HepG2 (cell line): ENCODE results near the gene KCTD19. TPM values are rescaled to one million over a fixed set of nuclear protein-coding genes. Genes with fewer than 3 reads are reported as not detected.

Experiments
- BATF2 ChIP-seq: sonication (generic); formaldehyde crosslinking; IDR thresholded peaks from 2 replicates; pipeline ENCODE4 v1.8.0; 2022; ENCODE audit warnings: mild to moderate bottlenecking, missing genetic modification reagents, moderate library complexity
- DBP ChIP-seq: sonication (generic); formaldehyde crosslinking; IDR thresholded peaks from 2 replicates; pipeline ENCODE4 v1.4.0; 2020; ENCODE audit warnings: missing genetic modification reagents; ENCODE audit errors: not compliant biosample characterization
- EEA1 ChIP-seq: sonication (generic); formaldehyde crosslinking; IDR thresholded peaks from 2 replicates; pipeline ENCODE4 v1.5.1; 2020; ENCODE audit warnings: mild to moderate bottlenecking, missing genetic modification reagents, borderline replicate concordance
- FOXM1 ChIP-seq: sonication (generic); formaldehyde crosslinking; IDR thresholded peaks from 2 replicates; pipeline ENCODE4 v1.5.0; 2020; ENCODE audit warnings: missing genetic modification reagents
- HMG20B ChIP-seq: conservative IDR thresholded peaks from 2 replicates; pipeline ENCODE4 v1.6.1; 2016; ENCODE audit warnings: missing genetic modification reagents, missing compliant biosample characterization
- PHF8 ChIP-seq: sonication (generic); formaldehyde crosslinking; IDR thresholded peaks from 2 replicates; pipeline ENCODE4 v1.5.0; 2020; ENCODE audit warnings: missing genetic modification reagents
- RELA ChIP-seq: sonication (generic); formaldehyde crosslinking; IDR thresholded peaks from 2 replicates; pipeline ENCODE4 v1.4.0; 2020; ENCODE audit warnings: missing genetic modification reagents
- SMAD1 ChIP-seq: sonication (generic); formaldehyde crosslinking; IDR thresholded peaks from 2 replicates; pipeline ENCODE4 v1.4.0; 2020; ENCODE audit warnings: missing genetic modification reagents, low read depth, mild to moderate bottlenecking, borderline replicate concordance
- U2AF2 ChIP-seq: fragments of 200-400 bp; formaldehyde crosslinking; IDR thresholded peaks from 2 replicates; pipeline ENCODE4 v1.6.1; 2017; ENCODE audit warnings: low read depth, mild to moderate bottlenecking, low read length
- ZBTB8A ChIP-seq: sonication (generic); formaldehyde crosslinking; IDR thresholded peaks from 2 replicates; pipeline ENCODE4 v1.4.0; 2020; ENCODE audit warnings: mild to moderate bottlenecking, low read depth, missing genetic modification reagents, borderline replicate concordance
- ZFP36L1 ChIP-seq: sonication (generic); formaldehyde crosslinking; IDR thresholded peaks from 2 replicates; pipeline ENCODE4 v1.8.0; 2022; ENCODE audit warnings: mild to moderate bottlenecking, missing genetic modification reagents, moderate library complexity
- ZFP36L2 ChIP-seq: sonication (generic); formaldehyde crosslinking; IDR thresholded peaks from 2 replicates; pipeline ENCODE4 v1.4.0; 2020; ENCODE audit warnings: missing genetic modification reagents
- ZNF335 ChIP-seq: sonication (generic); formaldehyde crosslinking; IDR thresholded peaks from 2 replicates; pipeline ENCODE4 v1.4.0; 2020; ENCODE audit warnings: missing genetic modification reagents
- ZNF484 ChIP-seq: sonication (generic); formaldehyde crosslinking; IDR thresholded peaks from 2 replicates; pipeline ENCODE4 v1.5.1; 2020; ENCODE audit warnings: mild to moderate bottlenecking, low read depth, missing genetic modification reagents, borderline replicate concordance
- ZNF512 ChIP-seq: sonication (generic); formaldehyde crosslinking; IDR thresholded peaks from 2 replicates; pipeline ENCODE4 v1.4.0; 2020; ENCODE audit warnings: mild to moderate bottlenecking, missing genetic modification reagents
- ZNF547 ChIP-seq: sonication (generic); formaldehyde crosslinking; IDR thresholded peaks from 2 replicates; pipeline ENCODE4 v1.5.1; 2020; ENCODE audit warnings: mild to moderate bottlenecking, missing genetic modification reagents
- ZNF552 ChIP-seq: sonication (generic); formaldehyde crosslinking; IDR thresholded peaks from 2 replicates; pipeline ENCODE4 v1.9.0; 2022; ENCODE audit warnings: missing genetic modification reagents, mild to moderate bottlenecking, borderline replicate concordance
- ZNF605 ChIP-seq: sonication (generic); formaldehyde crosslinking; IDR thresholded peaks from 2 replicates; pipeline ENCODE4 v1.8.0; 2022; ENCODE audit warnings: mild to moderate bottlenecking, missing genetic modification reagents
- ZNF660 ChIP-seq: sonication (generic); formaldehyde crosslinking; IDR thresholded peaks from 2 replicates; pipeline ENCODE4 v1.5.1; 2020; ENCODE audit warnings: mild to moderate bottlenecking, low read depth, missing genetic modification reagents, borderline replicate concordance
- polyA plus RNA-seq, 8 experiments: library from polyadenylated mRNA; depleted of rRNA in 3 of 8; stranded (reverse) in 7 of 8; unstranded in 1 of 8; fragments of >200 nt; fragmentation: Illumina TruSeq in 4 of 8; extraction: Trizol in 4 of 8; gene quantifications; 2 replicates each; pipeline versions ENCODE4 v1.2.1 to v1.2.3, GENCODE V29; 2011 to 2016; ENCODE audit warnings: low read depth in 4 of 8, missing spikeins in 1 of 8, mixed read lengths in 1 of 8; ENCODE audit not compliant: insufficient read depth in 1 of 8
- total RNA-seq, 5 experiments: library from RNA; depleted of rRNA; stranded (reverse); fragments of >200 nt; fragmentation: Illumina TruSeq; extraction: Trizol; gene quantifications; 2 replicates each; pipeline ENCODE4 v1.2.3, GENCODE V29; 2016; ENCODE audit warnings: low read depth in 1 of 5
- TF ChIP-seq, protein P1 (sequence below): sonication (generic); formaldehyde crosslinking; IDR thresholded peaks from 2 replicates; pipeline ENCODE4 v1.8.1; 2023; ENCODE audit warnings: mild to moderate bottlenecking, missing genetic modification reagents
- TF ChIP-seq, protein P2 (sequence below): fragments of 450-650 bp; IDR thresholded peaks from 2 replicates; pipeline ENCODE4 v1.6.1; 2017
- TF ChIP-seq, protein P3 (sequence below): IDR thresholded peaks from 2 replicates; pipeline ENCODE4 v1.6.1; 2016; ENCODE audit warnings: missing compliant biosample characterization, missing genetic modification reagents, borderline replicate concordance

Gene KCTD19
- total and polyA plus RNA-seq, 2 of the 13 experiments (the other 11 are each of a cell fraction or from before 2014, with no cell fraction given), result not detected

DNA sequence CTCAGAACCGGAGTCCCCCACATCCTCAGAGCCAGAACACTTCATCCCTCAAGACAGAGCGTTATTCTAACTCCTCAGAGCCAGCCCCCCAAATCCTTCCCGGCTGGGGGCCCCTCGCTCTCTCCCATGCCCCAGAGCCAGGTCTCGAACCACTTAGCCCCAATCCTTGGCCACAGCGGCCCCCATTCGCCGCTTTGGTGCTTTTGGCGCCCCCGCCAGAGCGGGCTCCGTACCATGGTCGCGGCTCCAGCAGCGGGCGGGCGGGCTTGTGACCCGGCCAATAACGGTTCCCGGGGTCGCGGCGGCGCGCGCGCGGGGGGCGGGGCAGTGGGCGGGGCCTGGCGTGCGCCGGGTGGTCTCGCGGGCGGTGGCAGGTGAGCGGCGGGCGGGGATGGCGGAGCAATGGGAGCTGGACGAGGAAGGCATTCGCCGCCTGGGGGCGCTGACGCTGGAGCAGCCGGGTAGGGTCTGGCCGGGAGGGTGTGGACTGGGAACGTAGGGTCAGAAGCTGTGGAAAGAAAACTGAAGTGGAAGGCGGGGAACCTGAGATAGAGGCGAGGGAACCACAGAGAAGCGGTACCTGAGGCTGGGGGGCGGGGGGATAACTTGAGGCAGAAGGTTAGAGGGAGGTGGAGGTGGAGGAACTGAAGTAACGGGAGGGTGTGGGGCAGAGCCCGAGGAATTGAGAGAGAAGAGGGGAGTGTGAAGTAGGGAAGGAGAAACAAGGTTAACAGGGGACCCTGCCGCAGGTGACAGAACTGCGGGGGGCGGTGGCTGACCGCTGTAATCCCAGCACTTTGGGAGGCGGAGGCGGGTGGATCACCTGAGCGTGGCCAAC, at the start of gene KCTD19, which contains the start of gene LRRC36 (continued):
- TF ChIP-seq FOXM1 (CRISPR knock-in tag), result no peak
- no peak for TF ChIP-seq ZNF335 (CRISPR knock-in tag)
- no peak for TF ChIP-seq ZFP36L1 (CRISPR knock-in tag)
- no peak for TF ChIP-seq SMAD1 (CRISPR knock-in tag)
- no peak for TF ChIP-seq DBP
- no peak for TF ChIP-seq ZNF512 (CRISPR knock-in tag)
- no peak for TF ChIP-seq ZNF552 (CRISPR knock-in tag)
- TF ChIP-seq U2AF2, result no peak
- no peak for TF ChIP-seq RELA (CRISPR knock-in tag)
- no peak for TF ChIP-seq BATF2 (CRISPR knock-in tag)
- TF ChIP-seq ZNF547 (CRISPR knock-in tag), result no peak
- no peak for TF ChIP-seq HMG20B (CRISPR knock-in tag)
- TF ChIP-seq ZNF660 (CRISPR knock-in tag), result no peak
- no peak for TF ChIP-seq EEA1
- TF ChIP-seq ZFP36L2 (CRISPR knock-in tag), result no peak
- TF ChIP-seq ZNF605 (CRISPR knock-in tag), result no peak
- no peak for TF ChIP-seq PHF8 (CRISPR knock-in tag)
- TF ChIP-seq, protein P1, sequence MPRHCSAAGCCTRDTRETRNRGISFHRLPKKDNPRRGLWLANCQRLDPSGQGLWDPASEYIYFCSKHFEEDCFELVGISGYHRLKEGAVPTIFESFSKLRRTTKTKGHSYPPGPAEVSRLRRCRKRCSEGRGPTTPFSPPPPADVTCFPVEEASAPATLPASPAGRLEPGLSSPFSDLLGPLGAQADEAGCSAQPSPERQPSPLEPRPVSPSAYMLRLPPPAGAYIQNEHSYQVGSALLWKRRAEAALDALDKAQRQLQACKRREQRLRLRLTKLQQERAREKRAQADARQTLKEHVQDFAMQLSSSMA, result no peak; the same call in 1 of the 2 replicates
- TF ChIP-seq, protein P2, sequence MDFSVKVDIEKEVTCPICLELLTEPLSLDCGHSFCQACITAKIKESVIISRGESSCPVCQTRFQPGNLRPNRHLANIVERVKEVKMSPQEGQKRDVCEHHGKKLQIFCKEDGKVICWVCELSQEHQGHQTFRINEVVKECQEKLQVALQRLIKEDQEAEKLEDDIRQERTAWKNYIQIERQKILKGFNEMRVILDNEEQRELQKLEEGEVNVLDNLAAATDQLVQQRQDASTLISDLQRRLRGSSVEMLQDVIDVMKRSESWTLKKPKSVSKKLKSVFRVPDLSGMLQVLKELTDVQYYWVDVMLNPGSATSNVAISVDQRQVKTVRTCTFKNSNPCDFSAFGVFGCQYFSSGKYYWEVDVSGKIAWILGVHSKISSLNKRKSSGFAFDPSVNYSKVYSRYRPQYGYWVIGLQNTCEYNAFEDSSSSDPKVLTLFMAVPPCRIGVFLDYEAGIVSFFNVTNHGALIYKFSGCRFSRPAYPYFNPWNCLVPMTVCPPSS, result no peak
- TF ChIP-seq ZNF484 (CRISPR knock-in tag), result no peak
- TF ChIP-seq ZBTB8A (CRISPR knock-in tag), result no peak
- TF ChIP-seq, protein P3, sequence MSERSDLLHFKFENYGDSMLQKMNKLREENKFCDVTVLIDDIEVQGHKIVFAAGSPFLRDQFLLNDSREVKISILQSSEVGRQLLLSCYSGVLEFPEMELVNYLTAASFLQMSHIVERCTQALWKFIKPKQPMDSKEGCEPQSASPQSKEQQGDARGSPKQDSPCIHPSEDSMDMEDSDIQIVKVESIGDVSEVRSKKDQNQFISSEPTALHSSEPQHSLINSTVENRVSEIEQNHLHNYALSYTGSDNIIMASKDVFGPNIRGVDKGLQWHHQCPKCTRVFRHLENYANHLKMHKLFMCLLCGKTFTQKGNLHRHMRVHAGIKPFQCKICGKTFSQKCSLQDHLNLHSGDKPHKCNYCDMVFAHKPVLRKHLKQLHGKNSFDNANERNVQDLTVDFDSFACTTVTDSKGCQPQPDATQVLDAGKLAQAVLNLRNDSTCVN (CRISPR knock-in tag), result no peak
